ENCODE data around the gene PPID.
"Not testable (repeated sequence)": the region's sequence is repeated elsewhere in the genome, so short reads cannot be mapped to it uniquely, and the experiment has no call there.

PPID gene

DNA sequence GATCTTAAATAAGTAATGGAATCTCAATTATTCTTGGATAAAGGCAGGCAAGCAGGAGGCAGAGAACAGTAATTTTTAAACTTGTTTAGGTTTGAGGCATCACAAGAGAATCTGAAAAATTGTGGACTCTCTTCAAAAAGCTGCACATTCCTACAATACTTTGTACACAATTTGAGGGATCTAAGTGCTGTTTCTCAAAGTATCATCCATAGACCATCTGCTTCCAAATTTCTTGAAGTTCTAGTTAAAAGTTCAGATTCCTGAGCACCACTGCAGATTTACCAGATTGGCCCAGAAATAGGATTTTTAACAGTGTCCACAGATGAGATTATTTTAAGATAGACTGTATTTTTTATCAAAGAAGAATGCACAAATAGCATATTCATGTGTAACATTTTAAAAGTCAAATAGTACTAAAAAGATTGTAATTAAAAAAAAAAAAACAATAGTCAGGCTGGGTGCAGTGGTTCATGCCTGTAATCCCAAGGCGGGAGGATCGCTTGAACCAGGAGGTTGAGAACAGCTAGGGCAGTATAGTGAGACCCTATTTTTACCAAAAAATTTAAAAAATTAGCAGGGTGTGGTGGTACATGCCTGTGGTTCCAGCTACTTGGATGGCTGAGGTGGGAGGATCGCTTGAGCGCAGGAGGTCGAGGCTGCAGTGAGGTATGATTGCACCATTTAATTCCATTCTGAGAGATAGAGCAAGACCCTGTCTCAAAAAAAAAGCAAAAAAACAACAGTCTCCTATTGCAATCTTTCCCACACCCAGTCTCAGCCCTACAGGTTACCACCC is 31.4 kb upstream of the PPID start:
- no peaks in the 10 kb centered on the region for H3K36me3 Mint-ChIP-seq
- H3K4me1 Mint-ChIP-seq = no peaks in the 10 kb centered on the region
- H3K9me3 Mint-ChIP-seq = no peaks in the 10 kb centered on the region
- no peak overlapping the region for H3K4me3 Mint-ChIP-seq
- no peak for DNase-seq (ENCODE audit: low spot score in 2 of 2)
- ATAC-seq = no peak
- no peak overlapping the region for H3K27ac Mint-ChIP-seq

DNA sequence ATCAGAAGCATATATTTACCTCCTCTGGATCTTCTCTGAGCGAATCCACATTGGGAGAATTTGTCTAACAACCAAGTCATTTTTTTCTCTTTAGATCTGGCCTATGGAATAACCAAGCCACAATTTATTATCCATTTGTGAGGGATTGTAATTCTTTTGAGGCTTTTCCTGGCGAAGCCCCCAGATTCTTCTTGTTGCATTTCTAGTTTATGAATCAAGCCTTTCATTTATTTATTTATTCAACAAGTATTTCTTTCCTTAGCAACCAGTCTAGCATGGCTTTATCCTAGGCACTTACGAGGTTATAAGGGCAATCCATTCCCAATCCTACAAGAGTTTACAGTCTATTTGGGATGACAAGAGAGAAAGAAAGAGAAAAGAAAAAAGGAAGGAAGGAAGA is 27.2 kb upstream of the PPID start:
- Mint-ChIP-seq H3K9me3 (no peaks in the 10 kb centered on the region), H3K4me3 (no peak overlapping the region), H3K27ac (no peak overlapping the region), H3K36me3 (no peaks in the 10 kb centered on the region), H3K4me1 (no peaks in the 10 kb centered on the region)
- DNase-seq (ENCODE audit: low spot score in 2 of 2) (no peak), ATAC-seq (no peak)

DNA sequence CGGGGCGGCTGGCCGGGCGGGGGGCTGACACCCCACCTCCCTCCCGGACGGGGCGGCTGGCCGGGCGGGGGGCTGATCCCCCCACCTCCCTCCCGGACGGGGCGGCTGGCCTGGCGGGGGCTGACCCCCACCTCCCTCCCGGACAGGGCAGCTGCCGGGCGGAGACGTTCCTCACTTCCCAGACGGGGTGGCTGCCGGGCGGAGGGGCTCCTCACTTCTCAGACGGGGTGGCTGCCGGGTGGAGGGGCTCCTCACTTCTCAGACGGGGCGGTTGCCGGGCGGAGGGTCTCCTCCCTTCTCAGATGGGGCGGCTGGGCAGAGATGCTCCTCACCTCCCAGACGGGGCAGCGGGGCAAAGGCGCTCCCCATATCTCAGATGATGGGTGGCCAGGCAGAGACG is 23.3 kb upstream of the PPID start:
- H3K9me3 Mint-ChIP-seq; DNase-seq (ENCODE audit: low spot score in 2 of 2); ATAC-seq; H3K4me3 Mint-ChIP-seq; H3K4me1 Mint-ChIP-seq; H3K36me3 Mint-ChIP-seq; H3K27ac Mint-ChIP-seq: not testable (repeated sequence)

DNA sequence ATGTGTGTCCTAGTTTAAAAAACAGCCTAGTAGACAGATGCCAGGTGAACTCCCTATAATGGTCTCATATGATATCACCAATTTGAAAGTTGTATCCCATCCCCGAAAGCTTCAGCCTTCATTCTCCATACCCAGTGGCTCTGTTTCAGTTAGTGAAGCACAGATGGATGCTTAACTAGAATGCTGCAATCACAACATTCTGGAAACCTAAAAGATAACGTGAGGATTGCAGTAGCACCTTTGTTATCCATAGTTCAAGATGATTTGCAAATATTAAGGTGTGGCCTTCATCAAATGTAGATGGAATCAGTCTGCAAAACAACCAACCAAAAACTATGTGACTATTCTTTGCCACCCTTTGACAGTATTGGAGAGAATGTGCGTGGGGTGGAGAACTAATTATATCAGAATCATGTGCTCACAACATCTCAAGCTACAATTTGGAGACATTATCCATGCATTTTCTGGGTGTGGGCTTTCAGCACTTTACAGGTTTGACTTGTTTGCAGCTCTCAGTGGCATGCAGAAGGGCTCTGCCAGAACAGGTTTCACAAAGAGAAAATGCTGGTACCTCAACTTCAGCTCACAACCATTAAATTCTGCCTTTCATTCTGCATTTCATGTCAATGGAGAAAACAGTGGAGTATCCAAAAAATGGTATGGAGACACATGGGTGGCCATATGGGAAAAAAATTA is 18.3 kb upstream of the PPID start:
- H3K27ac Mint-ChIP-seq = no peak overlapping the region
- no peaks in the 10 kb centered on the region for H3K4me1 Mint-ChIP-seq
- no peaks in the 10 kb centered on the region for H3K9me3 Mint-ChIP-seq
- ATAC-seq (no peak), DNase-seq (ENCODE audit: low spot score in 2 of 2) (no peak)
- H3K4me3 Mint-ChIP-seq = no peak overlapping the region
- H3K36me3 Mint-ChIP-seq = no peaks in the 10 kb centered on the region

DNA sequence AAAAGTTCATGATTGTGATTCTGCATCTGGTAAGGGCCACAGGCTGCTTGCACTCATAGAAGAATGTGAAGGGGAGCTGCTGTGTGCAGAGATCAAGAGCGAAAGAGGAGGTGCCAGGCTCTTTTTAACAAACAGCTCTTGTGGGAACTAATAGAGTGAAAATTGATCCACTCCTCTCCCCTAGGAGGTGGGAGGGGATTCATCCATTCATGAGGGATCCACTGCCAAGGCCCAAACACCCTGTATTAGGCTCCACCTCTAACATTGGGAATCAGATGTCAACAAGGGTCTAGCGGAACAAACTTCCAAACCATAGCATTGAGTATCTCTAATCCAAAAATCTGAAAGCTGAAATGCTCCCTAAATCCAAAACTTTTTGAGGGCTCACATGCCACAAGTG is 16.4 kb upstream of the PPID start:
- H3K4me1 Mint-ChIP-seq = no peaks in the 10 kb centered on the region
- no peak overlapping the region for H3K4me3 Mint-ChIP-seq
- H3K36me3 Mint-ChIP-seq = no peaks in the 10 kb centered on the region
- DNase-seq (ENCODE audit: low spot score in 2 of 2) = no peak
- no peak for ATAC-seq
- no peaks in the 10 kb centered on the region for H3K9me3 Mint-ChIP-seq
- no peak overlapping the region for H3K27ac Mint-ChIP-seq

DNA sequence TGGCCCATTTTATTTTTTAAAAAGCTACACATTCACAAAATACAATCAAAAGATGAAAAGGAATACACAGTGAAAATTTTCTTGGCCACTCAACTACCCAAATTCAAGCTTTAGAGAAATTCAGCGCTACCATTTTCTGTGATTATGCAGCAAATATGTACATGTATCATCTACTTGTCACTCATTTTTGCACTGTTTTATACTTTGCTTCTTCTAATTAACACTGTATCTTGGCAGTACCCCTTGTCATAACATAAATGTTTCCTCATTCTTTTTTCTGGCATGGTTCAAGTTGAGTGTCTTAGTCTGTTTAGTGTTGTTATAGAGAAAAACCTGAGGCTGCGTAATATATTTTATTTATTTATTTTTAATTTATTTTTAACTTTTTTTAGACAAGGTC is 15.7 kb upstream of the PPID start:
- Mint-ChIP-seq H3K4me3 (no peak overlapping the region), H3K4me1 (no peaks in the 10 kb centered on the region), H3K36me3 (no peaks in the 10 kb centered on the region), H3K9me3 (no peaks in the 10 kb centered on the region), H3K27ac (no peak overlapping the region)
- DNase-seq (ENCODE audit: low spot score in 2 of 2) (no peak), ATAC-seq (no peak)

DNA sequence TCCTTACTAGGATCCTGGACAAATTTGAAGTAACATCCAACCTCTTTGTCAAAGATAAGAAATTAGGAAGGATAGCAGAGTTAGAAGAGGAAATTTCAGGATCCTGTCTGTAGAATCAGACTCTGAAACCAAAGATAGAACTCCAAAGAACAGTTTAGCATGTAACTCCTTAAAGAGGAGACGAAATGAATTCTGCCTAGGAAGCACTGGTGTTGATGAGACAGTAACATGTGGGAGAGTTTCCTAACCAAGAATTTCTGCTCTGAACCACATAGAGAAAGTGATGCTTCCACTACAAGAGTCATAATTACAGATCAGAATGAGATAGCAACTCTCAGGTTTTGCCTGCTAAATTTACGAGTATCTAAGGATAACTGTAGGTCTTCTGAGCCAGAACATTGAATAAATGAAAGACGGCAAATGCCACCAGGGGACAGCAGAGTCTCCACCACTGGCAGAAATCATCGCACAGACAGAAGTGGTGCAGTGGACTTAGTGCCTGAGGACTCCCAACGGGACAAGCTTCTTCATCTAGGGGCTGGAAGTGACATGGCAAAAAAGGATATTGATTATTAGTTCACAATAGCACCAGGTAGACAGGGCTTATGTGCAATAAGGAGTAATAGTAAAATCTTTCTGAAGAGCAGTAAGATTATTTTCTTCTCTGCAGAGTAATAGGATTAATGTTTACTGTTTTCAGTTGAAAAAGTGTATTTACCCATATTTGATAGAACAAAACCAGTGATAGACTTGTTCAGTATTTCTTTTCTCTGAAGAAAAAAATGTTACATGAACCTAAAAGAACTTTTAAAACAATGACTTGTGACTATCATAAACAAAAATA is 6.7 kb upstream of the PPID start:
- peaks cover 31% of the 10 kb centered on the region for H3K4me1 Mint-ChIP-seq
- ATAC-seq = peak; percentile 88

DNA sequence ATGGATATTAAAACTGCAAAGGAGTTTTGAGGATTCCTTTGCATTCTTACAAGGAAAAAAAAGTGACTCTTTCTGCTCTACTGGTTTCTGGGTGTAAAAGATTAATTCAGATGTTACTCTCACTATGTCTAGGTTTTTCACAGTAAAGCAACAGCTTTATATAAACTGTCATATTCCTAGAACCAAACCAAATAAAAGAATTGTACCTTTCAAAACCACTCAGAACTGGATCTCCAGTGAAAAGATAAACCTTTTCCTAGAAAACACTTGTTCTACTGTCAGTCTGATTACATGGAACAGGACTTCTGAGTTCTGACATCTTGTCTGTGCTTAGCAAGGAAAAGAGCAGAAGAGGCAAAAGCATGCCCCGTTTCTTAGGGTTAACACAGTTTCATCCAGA is 5.0 kb upstream of the PPID start:
- peaks cover 7% of the 10 kb centered on the region for H3K36me3 Mint-ChIP-seq
- peak; percentile 20 for ATAC-seq
- peaks cover 43% of the 10 kb centered on the region for H3K4me1 Mint-ChIP-seq

More for the DNA sequence above, 6.7 kb upstream of the PPID start:
- H3K4me3 Mint-ChIP-seq = peak overlapping the region; percentile 3
- no peaks in the 10 kb centered on the region for H3K36me3 Mint-ChIP-seq
- DNase-seq (ENCODE audit: low spot score in 2 of 2) = peak in 1 of 2 donors; percentile 71
- no peak overlapping the region for H3K27ac Mint-ChIP-seq
- H3K9me3 Mint-ChIP-seq = no peaks in the 10 kb centered on the region

DNA sequence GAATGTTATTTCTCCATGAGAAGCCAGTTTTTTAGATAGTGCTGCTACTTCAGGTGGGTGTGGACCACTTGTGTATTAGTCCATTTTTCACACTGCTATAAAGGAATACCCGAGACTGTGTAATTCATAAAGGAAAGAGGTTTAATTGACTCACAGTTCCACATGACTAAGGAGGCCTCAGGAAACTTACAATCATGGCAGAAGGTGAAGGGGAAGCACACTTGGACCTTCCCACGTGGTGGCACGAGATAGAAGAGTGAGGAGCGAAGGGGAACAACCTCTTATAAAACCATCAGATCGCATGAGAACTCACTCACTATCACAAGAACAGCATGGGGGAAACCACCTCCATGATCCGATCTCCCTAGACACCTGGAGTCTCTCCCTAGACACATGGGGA is 3.4 kb upstream of the PPID start:
- Mint-ChIP-seq H3K4me3 (no peak overlapping the region), H3K9me3 (no peaks in the 10 kb centered on the region), H3K36me3 (peaks cover 20% of the 10 kb centered on the region), H3K4me1 (peaks cover 47% of the 10 kb centered on the region), H3K27ac (no peak overlapping the region)
- no peak for DNase-seq (ENCODE audit: low spot score in 2 of 2)
- ATAC-seq = no peak

More for the DNA sequence above, 5.0 kb upstream of the PPID start:
- DNase-seq (ENCODE audit: low spot score in 2 of 2) = no peak
- no peak overlapping the region for H3K27ac Mint-ChIP-seq
- H3K4me3 Mint-ChIP-seq = no peak overlapping the region
- no peaks in the 10 kb centered on the region for H3K9me3 Mint-ChIP-seq

DNA sequence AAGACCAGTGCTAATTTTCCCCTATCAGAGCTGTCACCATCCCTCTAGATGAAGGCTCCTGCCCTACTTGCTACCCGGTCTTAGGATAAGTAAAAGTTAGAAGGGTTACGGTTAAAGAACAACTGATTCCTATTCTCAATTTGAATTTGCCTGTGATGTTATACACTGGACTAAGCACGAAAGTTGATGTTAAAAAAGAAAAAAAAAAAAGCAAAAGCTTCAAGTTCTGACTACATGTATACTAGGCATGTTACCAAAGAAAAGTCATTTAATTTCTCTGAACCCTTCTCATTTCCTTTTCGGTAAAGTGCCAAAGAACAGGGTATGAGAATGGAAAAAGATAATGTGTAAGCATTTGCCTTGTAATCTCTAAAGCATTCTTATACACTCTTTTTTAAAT is 1.4 kb upstream of the PPID start:
- Mint-ChIP-seq H3K36me3 (peaks cover 40% of the 10 kb centered on the region), H3K27ac (peak overlapping the region; percentile 96), H3K4me3 (peak overlapping the region; percentile 92), H3K9me3 (no peaks in the 10 kb centered on the region), H3K4me1 (peaks cover 52% of the 10 kb centered on the region)
- peak; percentile 80 for ATAC-seq
- peak in 1 of 2 donors; percentile 58 for DNase-seq (ENCODE audit: low spot score in 2 of 2)

DNA sequence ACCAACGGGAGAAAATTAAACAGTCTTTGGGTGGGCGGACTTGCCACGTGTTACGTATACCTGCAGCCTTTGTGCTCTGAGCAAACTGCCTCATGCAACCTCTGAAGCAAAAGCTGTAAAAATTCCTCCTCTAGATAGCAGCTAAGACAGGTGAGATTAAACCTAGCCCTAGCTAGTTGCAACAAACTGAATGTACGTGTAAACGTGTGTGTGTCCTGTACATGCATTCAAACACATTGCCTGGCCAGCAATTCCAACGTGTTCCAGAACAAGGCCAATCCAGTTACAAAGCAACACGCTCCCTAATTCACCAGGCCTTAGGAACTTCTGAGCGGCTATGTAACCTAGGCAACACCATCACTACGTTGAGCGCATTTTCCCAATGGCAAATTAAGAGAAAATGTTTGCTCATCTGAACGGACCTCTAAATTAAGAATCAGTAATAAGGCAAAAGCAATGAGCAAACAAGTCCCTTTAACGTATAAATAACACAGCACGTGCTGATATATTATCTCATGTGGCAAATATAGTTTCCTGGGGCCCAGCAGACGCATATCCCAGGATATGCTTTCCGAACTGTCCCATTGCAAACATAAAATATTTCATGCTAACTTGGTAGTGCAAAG is 792 bp downstream of the PPID start:
- no peaks in the 10 kb centered on the region for H3K9me3 Mint-ChIP-seq
- H3K4me1 Mint-ChIP-seq = peaks cover 51% of the 10 kb centered on the region
- peaks cover 62% of the 10 kb centered on the region for H3K36me3 Mint-ChIP-seq
- H3K27ac Mint-ChIP-seq = peak overlapping the region; percentile 96
- DNase-seq (ENCODE audit: low spot score in 2 of 2) = no peak
- no peak for ATAC-seq
- H3K4me3 Mint-ChIP-seq = peak overlapping the region; percentile 92

DNA sequence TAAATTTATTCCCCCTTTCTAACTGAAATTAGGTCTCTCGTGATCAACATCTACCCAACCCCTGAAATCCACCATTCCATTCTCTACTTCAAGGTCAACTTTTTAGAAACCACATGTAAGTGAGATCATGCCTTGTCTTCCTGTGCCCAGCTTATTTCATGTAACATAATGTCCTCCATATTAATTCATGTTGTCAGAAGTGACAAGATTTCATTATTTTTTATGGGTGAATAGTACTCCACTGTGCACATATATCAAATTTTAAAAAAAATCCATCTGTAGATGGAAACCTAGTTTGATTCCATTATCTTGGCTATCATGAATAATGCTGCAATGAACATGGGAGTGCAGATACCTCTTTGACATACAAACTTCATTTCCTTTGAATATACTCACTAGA is 1.5 kb downstream of the PPID start:
- Mint-ChIP-seq H3K4me1 (peaks cover 47% of the 10 kb centered on the region), H3K27ac (peak overlapping the region; percentile 96), H3K4me3 (peak overlapping the region; percentile 92), H3K36me3 (peaks cover 69% of the 10 kb centered on the region), H3K9me3 (no peaks in the 10 kb centered on the region)
- DNase-seq (ENCODE audit: low spot score in 2 of 2) = no peak
- no peak for ATAC-seq

DNA sequence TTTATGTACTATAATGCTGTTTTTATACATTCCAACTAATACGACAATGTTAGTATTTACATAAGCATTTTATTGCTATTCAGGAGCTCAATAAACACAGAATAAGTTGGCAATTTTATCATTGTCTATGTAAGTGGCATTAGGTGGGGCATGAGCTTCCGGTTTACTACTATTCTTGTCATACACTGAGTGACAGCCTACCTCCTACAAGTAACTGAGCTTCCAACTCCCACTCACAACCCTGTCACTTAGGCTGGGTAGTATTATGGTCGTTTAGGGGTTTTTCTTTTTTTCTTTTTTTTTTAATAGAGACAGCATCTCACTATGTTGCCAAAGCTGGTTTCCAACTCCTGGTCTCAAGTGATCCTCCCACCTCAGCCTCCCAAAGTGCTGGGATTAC is 7.4 kb downstream of the PPID start:
- H3K36me3 Mint-ChIP-seq = peaks cover 100% of the 10 kb centered on the region
- H3K27ac Mint-ChIP-seq = no peak overlapping the region
- peak; percentile 37 for ATAC-seq
- H3K9me3 Mint-ChIP-seq = no peaks in the 10 kb centered on the region
- H3K4me1 Mint-ChIP-seq = peaks cover 16% of the 10 kb centered on the region
- no peak for DNase-seq (ENCODE audit: low spot score in 2 of 2)
- H3K4me3 Mint-ChIP-seq = no peak overlapping the region

DNA sequence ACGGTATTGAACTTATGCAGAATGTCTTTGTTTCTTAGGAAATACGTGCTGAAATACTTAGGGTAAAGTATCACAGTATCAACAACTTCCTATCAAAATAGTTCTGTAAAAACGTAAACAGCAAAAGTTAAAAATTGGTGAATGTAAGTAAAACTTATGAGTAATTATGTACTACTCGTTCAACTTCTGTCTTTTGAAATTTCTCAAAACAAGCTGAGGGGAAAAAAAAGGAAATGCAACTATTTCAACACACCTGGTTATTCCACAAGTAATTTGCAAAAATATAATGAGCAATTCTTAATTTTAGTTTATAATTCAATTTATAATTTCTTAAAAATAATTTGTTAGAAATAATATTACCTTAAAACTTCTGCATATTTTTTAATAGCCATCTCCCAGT is 8.3 kb downstream of the PPID start:
- no peak for ATAC-seq
- no peak for DNase-seq (ENCODE audit: low spot score in 2 of 2)
- H3K9me3 Mint-ChIP-seq = no peaks in the 10 kb centered on the region
- peaks cover 100% of the 10 kb centered on the region for H3K36me3 Mint-ChIP-seq
- H3K4me1 Mint-ChIP-seq = peaks cover 16% of the 10 kb centered on the region
- no peak overlapping the region for H3K27ac Mint-ChIP-seq
- H3K4me3 Mint-ChIP-seq = no peak overlapping the region

DNA sequence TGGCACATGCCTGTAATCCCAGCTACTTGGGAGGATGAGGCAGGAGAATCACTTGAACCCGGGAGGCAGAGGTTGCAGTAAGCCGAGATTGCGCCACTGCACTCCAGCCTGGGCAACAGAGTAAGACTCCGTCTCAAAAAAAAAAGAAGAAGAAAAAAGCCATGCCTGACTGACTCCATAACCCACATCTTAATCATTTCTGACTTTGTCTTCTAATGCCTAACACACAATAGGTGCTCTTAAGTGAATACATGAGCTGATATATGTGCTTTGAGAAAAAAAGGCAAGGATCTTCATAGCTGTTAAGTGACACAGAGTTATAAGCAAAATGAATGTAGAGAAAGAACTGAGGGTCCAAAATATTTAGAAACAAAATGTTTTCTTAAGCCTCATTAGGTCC is 10.6 kb downstream of the PPID start:
- Mint-ChIP-seq H3K27ac (peak overlapping the region; percentile 83), H3K36me3 (peaks cover 100% of the 10 kb centered on the region)
- not testable (repeated sequence) for DNase-seq (ENCODE audit: low spot score in 2 of 2); H3K4me1 Mint-ChIP-seq; ATAC-seq; H3K9me3 Mint-ChIP-seq; H3K4me3 Mint-ChIP-seq

Measured in stimulated activated effector memory CD8-positive, alpha-beta T cell treated with anti-CD3 and anti-CD28 coated beads, Interleukin-12 subunit alpha, Interleukin-12 subunit beta, amount 100 ng/mL, for 72 hours (primary cell).